ENCODE results near the gene CHSY1. TPM values are rescaled to one million over a fixed set of nuclear protein-coding genes. Genes with fewer than 3 reads are reported as not detected.

CHSY1 gene
- polyA plus RNA-seq, 4 donors: 36.6 to 55.0 (median 48.4) TPM

DNA sequence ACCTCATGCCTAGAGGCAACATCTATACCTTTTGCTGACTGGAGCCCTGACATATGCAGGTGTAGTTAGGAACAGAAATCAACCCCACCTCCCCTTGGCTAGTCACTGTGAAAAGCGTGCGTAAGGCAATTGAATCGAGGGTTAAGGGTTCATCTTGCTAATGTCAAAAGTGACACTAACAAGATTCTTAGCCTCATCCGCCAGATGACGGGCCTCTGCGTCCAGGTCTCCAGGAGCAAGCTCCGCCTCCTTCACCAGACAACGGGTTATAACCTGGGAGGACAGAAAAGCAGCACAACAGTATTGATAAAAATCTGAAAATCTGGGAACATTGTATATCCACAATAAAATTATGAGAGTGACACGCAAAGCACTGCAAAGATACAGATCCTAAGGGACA lies 20.7 kb upstream of the CHSY1 start:
- DNase-seq (ENCODE audit: low read depth in 4 of 4, low spot score in 3 of 4): no peak

DNA sequence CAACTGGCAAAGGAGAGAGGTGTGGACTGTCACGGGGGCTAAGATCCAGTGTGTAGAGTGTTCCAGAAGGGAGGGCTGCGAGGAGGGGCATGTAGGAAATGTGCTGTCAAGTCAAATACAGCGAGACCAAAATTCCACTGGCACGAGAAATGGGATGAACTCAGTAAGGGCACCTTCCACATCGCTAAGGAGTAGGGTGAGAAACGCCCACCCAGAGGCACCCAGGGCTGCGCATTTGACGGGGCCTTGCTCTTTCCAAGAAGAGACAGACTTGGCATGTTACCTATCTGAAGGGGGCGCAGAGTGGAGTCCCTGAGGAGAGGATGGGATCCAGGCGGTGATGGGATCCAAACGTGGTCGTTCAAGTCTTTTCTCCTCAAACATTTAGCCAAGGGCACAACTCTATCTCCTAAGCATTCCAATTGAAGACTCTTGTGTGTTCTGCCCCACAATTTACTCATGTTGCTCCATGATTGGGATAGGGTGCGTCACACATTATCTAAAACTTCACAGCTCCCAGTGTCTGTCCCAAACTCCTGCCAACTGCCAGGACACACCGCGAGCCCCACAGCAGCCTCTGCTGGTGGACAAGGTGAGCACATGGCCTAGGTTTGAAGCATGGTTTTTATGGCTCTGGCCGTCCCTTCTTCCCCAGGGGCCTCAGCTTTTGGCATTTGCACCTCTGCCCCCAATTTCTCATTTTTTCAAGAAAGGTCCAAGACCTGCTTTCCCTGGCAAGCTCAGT lies 17.8 kb upstream of the CHSY1 start:
- no peak for DNase-seq (ENCODE audit: low read depth in 4 of 4, low spot score in 3 of 4)

- DNase-seq (ENCODE audit: low read depth in 4 of 4, low spot score in 3 of 4): no peak
These were observed 15.7 kb upstream of the CHSY1 start for GRCh38 chr15:101267320-101268104.

GRCh38 chr15:101266787-101267186 lies 14.9 kb upstream of the CHSY1 start:
- DNase-seq (ENCODE audit: low read depth in 4 of 4, low spot score in 3 of 4): no peak

- DNase-seq (ENCODE audit: low read depth in 4 of 4, low spot score in 3 of 4): no peak
These were observed 14.2 kb upstream of the CHSY1 start for GRCh38 chr15:101266034-101266433.

DNA sequence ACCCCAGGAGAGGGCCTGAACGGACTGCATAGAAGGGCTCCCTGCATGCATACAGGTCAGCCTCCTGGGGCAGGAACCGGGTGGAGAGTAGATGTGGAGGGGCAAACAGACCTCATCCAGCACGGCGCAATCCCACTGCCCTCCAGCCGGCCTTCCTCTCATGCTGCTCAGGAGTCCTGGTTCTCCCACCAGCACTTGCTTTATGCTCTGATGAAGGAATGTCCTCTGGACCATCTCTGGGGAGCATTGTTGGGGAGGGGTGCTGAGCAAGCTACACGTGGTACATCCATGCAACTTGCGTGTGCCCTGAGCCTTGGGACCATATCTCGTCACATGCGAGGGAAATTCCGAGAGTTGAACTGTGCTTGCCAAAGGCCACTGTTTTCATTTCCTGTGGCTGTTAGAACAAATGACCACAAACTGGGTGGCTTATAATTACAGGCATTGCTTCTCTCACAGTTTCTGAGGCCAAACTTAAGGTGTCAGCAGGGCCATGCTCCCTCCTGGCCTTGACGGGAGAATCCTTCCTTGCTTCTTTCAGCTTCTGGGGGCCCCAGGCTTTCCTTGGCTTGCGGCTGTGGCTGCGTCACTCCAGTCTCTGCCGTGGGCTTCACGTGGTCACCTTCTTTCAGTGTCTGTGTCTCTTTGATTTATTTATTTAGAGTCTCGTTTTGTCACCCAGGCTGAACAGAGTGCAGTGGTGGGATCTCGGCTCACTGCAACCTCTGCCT lies 13.2 kb upstream of the CHSY1 start:
- DNase-seq (ENCODE audit: low read depth in 4 of 4, low spot score in 3 of 4): no peak

DNA sequence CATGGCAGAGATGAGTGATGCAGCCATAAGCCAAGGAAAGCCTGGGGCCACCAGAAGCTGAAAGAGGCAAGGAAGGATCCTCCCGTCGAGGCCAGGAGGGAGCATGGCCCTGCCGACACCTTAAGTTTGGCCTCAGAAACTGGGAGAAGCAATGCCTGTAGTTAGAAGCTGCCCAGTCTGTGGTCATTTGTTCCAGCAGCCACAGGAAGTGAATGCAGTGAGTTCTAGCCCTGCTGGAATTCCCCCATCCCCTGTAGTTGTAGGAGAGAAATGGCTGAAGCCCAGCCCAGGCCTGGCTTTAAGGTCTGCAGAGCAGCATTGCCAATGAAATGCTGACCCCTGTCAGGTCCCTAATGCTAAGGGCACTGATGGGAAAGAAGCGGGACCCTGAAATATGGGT lies 12.2 kb upstream of the CHSY1 start:
- no peak for DNase-seq (ENCODE audit: low read depth in 4 of 4, low spot score in 3 of 4)

- DNase-seq (ENCODE audit: low read depth in 4 of 4, low spot score in 3 of 4): no peak
These were observed 10.7 kb upstream of the CHSY1 start for GRCh38 chr15:101262551-101262950.

GRCh38 chr15:101258238-101259144 lies 6.6 kb upstream of the CHSY1 start:
- DNase-seq (ENCODE audit: low read depth in 4 of 4, low spot score in 3 of 4): no peak

DNA sequence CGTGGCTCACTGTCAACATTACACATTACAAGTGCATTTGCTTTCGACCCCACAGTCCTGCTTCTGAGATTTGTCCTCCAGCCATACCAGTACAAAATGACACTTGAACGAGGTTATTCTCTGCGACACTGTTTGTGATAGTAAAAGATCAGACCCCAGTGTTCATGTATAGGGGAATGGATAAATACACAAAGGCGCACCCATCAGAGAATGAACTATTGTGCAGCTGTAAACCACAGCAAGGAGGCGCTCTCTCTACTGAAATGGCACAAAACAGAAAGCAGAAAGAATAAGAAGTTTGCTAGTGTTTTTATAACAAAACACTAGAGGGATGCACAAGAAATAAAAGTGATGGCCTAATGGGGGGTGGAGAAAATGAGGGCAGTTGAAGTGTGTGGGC lies 4.9 kb upstream of the CHSY1 start:
- DNase-seq (ENCODE audit: low read depth in 4 of 4, low spot score in 3 of 4): no peak

DNA sequence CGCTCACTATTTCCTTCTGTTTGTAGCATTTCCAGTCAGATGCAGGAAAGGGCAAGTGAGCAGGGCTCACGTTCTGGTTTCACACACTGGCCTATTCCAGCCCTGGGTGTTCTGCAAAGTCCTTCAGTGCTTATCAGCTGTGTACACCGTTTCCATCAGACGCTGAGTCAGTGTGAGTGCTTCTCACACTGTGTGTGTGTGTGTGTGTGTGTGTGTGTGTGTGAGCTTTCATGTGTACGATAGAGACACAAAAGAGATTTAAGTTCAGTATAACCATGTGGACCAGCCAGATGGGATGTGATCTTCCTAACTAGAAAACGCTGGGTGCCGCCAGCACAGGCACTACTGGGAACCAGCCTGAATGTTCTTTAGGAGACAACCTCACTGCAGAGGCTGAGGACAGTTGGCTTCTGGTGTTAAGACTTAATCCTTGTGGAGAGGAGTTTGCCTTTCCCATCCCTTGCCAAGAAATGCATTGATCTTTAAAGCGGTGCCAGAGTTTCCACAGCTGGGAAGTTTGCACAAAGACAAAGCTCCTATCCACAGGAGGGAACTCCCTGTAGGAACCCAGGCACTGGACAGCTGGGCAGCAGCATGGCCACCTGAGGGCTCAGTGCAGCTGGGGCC lies 3.9 kb upstream of the CHSY1 start:
- no peak for DNase-seq (ENCODE audit: low read depth in 4 of 4, low spot score in 3 of 4)

GRCh38 chr15:101255051-101255395 lies 3.2 kb upstream of the CHSY1 start:
- no peak for DNase-seq (ENCODE audit: low read depth in 4 of 4, low spot score in 3 of 4)

- no peak for DNase-seq (ENCODE audit: low read depth in 4 of 4, low spot score in 3 of 4)
These were observed 2.6 kb upstream of the CHSY1 start for GRCh38 chr15:101254157-101255050.

DNA sequence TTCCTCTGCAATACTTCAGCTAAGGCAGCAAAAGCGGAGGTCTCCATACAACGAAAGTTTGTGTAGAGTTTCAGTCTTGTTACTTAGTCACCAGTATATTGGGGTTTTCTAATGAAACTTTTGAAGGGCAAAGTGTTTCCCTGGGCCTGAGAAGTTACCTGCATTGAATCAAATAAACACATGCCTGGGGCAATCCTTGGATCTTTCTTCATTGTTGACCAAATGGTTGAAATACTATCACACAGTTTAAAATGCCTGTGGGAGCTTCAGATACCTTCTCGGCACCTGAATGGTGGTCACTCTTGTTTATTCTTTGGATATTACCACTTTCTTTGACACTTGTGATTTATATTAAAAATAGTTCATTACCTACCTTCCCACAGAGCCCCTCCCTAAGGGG lies 988 bp upstream of the CHSY1 start:
- DNase-seq (ENCODE audit: low read depth in 4 of 4, low spot score in 3 of 4): no peak

- DNase-seq (ENCODE audit: low read depth in 4 of 4, low spot score in 3 of 4): no peak
These were observed 697 bp downstream of the CHSY1 start for GRCh38 chr15:101250873-101251829.

DNA sequence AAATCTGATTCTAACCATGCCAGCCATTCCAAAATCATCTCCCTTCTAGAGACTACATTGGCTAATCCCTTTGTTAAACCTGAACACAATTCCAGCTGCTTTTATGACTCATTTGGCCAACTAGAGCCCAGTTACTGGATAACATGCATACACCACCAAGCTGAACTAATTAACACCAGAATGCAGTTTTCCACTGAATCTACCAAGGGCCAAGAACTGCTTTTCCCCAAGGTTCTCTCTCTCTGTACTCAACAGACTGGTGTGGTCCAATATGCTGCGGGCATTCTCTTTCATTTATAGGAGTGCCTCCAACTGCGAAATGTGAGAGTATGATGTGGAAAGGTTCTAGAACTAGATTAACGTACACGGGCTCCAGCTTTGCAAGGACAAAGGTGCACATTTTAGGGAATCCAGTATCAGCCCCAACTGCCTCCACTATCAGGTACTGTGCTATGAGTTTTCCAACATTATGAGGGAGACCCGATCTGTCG lies 1.5 kb downstream of the CHSY1 start:
- no peak for DNase-seq (ENCODE audit: low read depth in 4 of 4, low spot score in 3 of 4)

DNA sequence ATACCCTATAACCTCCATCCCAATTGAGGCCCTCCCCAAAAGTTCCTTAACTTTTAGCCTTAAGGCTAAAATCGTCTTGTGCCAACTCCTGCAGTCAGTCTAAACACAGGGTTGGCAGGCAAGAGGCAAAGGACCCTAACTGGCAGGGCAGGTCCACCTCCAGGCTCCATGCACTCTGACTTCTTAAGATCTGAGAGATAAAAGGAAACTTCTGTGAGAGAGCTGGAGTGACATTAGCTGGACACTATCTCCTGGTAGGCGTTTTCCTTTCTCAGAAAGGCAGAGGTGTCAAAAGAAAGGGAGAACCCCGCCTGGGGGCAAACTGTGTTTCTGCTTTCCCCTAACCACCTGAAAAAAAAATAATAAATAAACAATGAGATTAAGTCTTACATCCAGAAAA lies 3.6 kb downstream of the CHSY1 start:
- no peak for DNase-seq (ENCODE audit: low read depth in 4 of 4, low spot score in 3 of 4)

Measured in left renal pelvis (tissue), 4 donors.